Measurements from ENCODE around the gene SATB2. TPM values are rescaled to one million over a fixed set of nuclear protein-coding genes. Genes with fewer than 3 reads are reported as not detected.
A peak's percentile ranks its signal among the peaks of the same experiment; 100 is the strongest.

SATB2 gene
- total and polyA plus RNA-seq, 8 donors = 0.50 to 184 (median 1.4) TPM

GRCh38 chr2:199315299-199316179 lies 142.2 kb downstream of the SATB2 start:
- TF ChIP-seq POLR2A (IDR thresholded peaks at IDR 0.05) = no peak
- TF ChIP-seq, protein P1, sequence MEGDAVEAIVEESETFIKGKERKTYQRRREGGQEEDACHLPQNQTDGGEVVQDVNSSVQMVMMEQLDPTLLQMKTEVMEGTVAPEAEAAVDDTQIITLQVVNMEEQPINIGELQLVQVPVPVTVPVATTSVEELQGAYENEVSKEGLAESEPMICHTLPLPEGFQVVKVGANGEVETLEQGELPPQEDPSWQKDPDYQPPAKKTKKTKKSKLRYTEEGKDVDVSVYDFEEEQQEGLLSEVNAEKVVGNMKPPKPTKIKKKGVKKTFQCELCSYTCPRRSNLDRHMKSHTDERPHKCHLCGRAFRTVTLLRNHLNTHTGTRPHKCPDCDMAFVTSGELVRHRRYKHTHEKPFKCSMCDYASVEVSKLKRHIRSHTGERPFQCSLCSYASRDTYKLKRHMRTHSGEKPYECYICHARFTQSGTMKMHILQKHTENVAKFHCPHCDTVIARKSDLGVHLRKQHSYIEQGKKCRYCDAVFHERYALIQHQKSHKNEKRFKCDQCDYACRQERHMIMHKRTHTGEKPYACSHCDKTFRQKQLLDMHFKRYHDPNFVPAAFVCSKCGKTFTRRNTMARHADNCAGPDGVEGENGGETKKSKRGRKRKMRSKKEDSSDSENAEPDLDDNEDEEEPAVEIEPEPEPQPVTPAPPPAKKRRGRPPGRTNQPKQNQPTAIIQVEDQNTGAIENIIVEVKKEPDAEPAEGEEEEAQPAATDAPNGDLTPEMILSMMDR (IDR thresholded peaks at IDR 0.05) = no peak
- TF ChIP-seq EP300 (IDR thresholded peaks at IDR 0.05) = no peak
- no peak for TF ChIP-seq POLR2AphosphoS5 (IDR thresholded peaks at IDR 0.05)
- intact Hi-C loops (cut with DNase I; ENCODE audit: low total_unique reads) = no loop called here
- Histone ChIP-seq H3K4me3 (no peak overlapping the region), H3K27me3 (no peaks in the 10 kb centered on the region), H3K4me1 (no peaks in the 10 kb centered on the region), H3K27ac (no peak overlapping the region), H3K9me3 (no peaks in the 10 kb centered on the region), H3K36me3 (no peaks in the 10 kb centered on the region)
- 82 to 89% (median 84%) methylated on average over 1 of the region's 1 CpG for WGBS, 5 donors
- DNase-seq = peak in 1 of 2 donors; percentile 46

DNA sequence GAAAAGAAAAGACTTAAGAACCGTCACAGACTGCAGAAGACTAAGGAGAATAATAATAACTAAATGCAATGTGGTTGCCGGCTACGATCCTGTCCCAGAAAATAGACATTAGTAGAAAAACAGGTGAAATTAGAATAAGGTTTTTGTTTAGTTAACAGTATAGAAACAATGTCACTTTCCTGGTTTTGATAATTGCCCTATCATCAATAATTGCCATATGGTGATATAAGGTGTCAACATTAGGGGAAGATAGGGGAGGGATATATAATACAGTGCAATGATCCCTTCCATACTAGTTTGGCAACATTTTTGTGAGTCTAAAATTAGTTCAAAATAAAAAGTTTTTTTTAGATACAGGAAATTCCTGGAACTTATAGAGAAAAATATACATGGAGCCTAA lies 144.8 kb downstream of the SATB2 start:
- DNase-seq = no peak
- Histone ChIP-seq H3K36me3 (peaks cover 0 to 5% (median 0%) of the 10 kb centered on the region in 4 donors), H3K27ac (no peak overlapping the region), H3K27me3 (no peaks in the 10 kb centered on the region), H3K4me3 (no peak overlapping the region), H3K9me3 (no peaks in the 10 kb centered on the region), H3K4me1 (no peaks in the 10 kb centered on the region)
- intact Hi-C loops (cut with DNase I; ENCODE audit: low total_unique reads) = no loop called here
- TF ChIP-seq EP300 (IDR thresholded peaks at IDR 0.05) = no peak
- 90 to 97% (median 93%) methylated on average over 3 of the region's 3 CpGs for WGBS, 5 donors

GRCh38 chr2:199310771-199311585 lies 146.8 kb downstream of the SATB2 start:
- Histone ChIP-seq H3K4me1 (no peaks in the 10 kb centered on the region), H3K27me3 (no peaks in the 10 kb centered on the region), H3K27ac (no peak overlapping the region), H3K36me3 (peaks cover 0 to 5% (median 0%) of the 10 kb centered on the region in 4 donors), H3K4me3 (no peak overlapping the region), H3K9me3 (no peaks in the 10 kb centered on the region)
- peak in 1 of 2 donors; percentile 5 for DNase-seq
- intact Hi-C loops (cut with DNase I; ENCODE audit: low total_unique reads) = no loop called here
- 86 to 95% (median 89%) methylated on average over 7 of the region's 7 CpGs for WGBS, 5 donors
- TF ChIP-seq POLR2AphosphoS5 (IDR thresholded peaks at IDR 0.05) = no peak
- no peak for TF ChIP-seq EP300 (IDR thresholded peaks at IDR 0.05)
- no peak for TF ChIP-seq POLR2A (IDR thresholded peaks at IDR 0.05)
- TF ChIP-seq, protein P1 (IDR thresholded peaks at IDR 0.05) = no peak

DNA sequence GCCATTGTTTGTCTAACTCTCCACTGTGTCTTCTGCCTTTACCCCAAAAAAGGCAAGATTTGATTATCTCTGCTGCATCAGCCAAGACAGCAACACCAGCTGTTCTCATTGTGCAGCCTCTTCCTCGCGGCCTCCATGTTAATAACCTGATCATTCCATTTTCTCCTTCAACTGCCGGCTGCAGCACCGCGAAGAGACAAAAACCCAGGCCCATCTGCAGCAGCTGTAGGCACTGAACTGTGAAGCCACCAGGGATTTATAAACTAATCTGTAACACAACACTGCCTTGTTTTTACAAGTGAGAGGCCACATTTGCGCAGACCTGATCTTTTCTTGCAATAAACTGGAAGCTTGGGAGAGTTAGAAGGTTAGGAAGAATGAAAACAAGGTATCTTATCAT lies 147.8 kb downstream of the SATB2 start:
- intact Hi-C loops (cut with DNase I; ENCODE audit: low total_unique reads) = no loop called here
- no peak overlapping the region for H3K4me3 ChIP-seq

More for the DNA sequence above, 147.8 kb downstream of the SATB2 start:
- Histone ChIP-seq H3K27ac (no peak overlapping the region), H3K36me3 (peaks cover 0 to 5% (median 0%) of the 10 kb centered on the region in 4 donors), H3K9me3 (no peaks in the 10 kb centered on the region), H3K27me3 (no peaks in the 10 kb centered on the region), H3K4me1 (no peaks in the 10 kb centered on the region)
- TF ChIP-seq, protein P1 (IDR thresholded peaks at IDR 0.05) = no peak
- TF ChIP-seq EP300 (IDR thresholded peaks at IDR 0.05) = no peak
- TF ChIP-seq POLR2AphosphoS5 (IDR thresholded peaks at IDR 0.05) = no peak
- no peak for TF ChIP-seq POLR2A (IDR thresholded peaks at IDR 0.05)
- 81 to 88% (median 86%) methylated on average over 6 of the region's 6 CpGs for WGBS, 5 donors
- DNase-seq = peak in 1 of 2 donors; percentile 29

All from stomach (tissue), 9 donors.